ENCODE measurements around the gene ESRRA.

The ESRRA gene

GRCh38 chr11:64305075-64305690, at the start of gene ESRRA:
ESRRA (plus strand) TSS chr11:64305524; CDS start chr11:64307180, 1,656 bp downstream.
- DNase-seq (ENCODE audit: low read depth, low spot score), result peak; percentile 99

GRCh38 chr11:64256300-64256699, 49.0 kb upstream of the ESRRA start:
- DNase-seq (ENCODE audit: low read depth, low spot score), result no peak

- no peak for DNase-seq (ENCODE audit: low read depth, low spot score)
These were observed 47.0 kb upstream of the ESRRA start for GRCh38 chr11:64258356-64258755.

- no peak for DNase-seq (ENCODE audit: low read depth, low spot score)
These were observed 46.3 kb upstream of the ESRRA start for GRCh38 chr11:64258946-64259532.

DNA sequence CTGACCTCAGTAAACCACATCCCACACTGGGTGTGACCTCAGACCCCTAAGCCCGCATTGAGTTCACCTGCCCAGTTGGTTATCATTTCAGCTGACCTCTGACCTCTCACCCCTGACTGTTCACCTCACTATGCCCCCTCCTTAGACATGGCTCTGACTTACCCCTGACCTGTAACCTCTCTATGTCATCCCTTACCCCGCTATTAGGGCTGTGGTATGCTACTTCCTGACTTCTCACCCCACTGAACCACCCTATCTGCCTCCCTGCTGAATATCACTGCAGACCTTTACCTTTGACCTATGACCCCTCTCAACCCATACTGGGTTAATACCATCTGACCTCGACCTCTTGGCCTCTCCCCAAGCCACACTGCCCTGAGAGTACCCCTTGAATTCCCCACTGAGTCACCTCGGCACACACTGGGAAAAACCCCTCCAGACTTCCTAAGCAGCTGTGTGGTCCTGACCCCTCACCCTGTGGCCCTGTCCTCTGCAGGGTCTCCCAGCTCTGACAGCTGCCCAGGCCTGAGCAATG, 45.7 kb upstream of the ESRRA start:
- DNase-seq (ENCODE audit: low read depth, low spot score), result no peak

- no peak for DNase-seq (ENCODE audit: low read depth, low spot score)
These were observed 45.1 kb upstream of the ESRRA start for GRCh38 chr11:64260147-64260708.

GRCh38 chr11:64261556-64262080, 43.7 kb upstream of the ESRRA start:
- no peak for DNase-seq (ENCODE audit: low read depth, low spot score)

GRCh38 chr11:64262271-64263002, 42.9 kb upstream of the ESRRA start:
- DNase-seq (ENCODE audit: low read depth, low spot score), result no peak

GRCh38 chr11:64263021-64263946, 42.0 kb upstream of the ESRRA start:
- peak; percentile 64 for DNase-seq (ENCODE audit: low read depth, low spot score)

DNA sequence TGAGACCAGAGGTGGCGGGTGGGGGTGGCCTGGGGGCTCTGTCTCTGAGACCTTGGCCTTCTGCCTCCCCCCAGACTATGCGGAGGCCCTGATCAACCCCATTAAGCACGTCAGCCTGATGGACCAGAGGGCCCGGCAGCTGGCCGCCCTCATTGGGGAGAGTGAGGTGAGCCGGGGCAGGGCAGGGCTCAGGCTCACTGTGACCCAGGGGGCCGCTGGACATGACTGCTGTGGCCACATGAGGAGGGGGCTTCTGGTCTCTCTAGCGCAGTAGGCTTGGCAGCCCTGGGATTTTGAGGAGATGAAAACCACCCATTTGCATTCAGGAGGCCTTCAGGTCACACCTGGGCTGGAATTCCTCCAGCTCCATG, 41.4 kb upstream of the ESRRA start:
- DNase-seq (ENCODE audit: low read depth, low spot score), result no peak

GRCh38 chr11:64264371-64264852, 40.9 kb upstream of the ESRRA start:
- DNase-seq (ENCODE audit: low read depth, low spot score), result no peak

DNA sequence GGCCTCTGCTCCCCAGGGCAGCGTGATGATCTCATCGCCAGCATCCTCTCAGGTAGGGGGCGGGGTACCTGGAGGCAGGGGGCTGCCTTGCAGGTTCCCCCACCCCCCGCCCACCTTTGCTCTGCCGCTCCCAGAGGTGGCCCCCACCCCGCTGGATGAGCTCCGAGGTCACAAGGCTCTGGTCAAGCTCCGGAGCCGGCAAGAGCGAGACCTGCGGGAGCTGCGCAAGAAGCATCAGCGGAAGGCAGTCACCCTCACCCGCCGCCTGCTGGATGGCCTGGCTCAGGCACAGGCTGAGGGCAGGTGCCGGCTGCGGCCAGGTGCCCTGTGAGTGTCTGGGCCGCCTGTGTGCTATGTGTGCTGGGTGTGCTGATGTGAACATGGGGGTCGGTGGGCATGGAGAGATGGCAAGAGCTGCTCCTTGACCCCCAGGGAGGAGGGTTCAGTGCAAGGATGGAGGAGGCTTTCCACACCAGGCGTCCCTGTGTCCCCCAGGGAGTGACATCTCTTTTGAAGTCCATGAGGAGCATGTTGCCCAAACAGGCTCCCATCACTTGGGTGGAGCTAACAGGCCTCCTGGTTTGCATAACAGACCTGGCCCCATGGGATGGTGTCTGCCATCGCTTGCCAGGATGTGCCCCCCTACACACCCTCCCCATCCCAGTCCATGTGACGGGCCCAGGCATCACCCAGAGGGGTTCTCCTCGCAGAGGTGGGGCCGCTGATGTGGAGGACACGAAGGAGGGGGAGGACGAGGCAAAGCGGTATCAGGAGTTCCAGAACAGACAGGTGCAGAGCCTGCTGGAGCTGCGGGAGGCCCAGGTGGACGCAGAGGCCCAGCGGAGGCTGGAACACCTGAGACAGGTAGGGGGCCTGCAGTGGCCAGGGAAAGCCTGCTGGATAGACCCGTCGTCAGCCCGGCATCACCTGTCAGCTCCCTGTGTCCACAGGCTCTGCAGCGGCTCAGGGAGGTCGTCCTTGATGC, 39.9 kb upstream of the ESRRA start:
- DNase-seq (ENCODE audit: low read depth, low spot score), result no peak

- DNase-seq (ENCODE audit: low read depth, low spot score), result no peak
These were observed 39.0 kb upstream of the ESRRA start for GRCh38 chr11:64266339-64266738.

DNA sequence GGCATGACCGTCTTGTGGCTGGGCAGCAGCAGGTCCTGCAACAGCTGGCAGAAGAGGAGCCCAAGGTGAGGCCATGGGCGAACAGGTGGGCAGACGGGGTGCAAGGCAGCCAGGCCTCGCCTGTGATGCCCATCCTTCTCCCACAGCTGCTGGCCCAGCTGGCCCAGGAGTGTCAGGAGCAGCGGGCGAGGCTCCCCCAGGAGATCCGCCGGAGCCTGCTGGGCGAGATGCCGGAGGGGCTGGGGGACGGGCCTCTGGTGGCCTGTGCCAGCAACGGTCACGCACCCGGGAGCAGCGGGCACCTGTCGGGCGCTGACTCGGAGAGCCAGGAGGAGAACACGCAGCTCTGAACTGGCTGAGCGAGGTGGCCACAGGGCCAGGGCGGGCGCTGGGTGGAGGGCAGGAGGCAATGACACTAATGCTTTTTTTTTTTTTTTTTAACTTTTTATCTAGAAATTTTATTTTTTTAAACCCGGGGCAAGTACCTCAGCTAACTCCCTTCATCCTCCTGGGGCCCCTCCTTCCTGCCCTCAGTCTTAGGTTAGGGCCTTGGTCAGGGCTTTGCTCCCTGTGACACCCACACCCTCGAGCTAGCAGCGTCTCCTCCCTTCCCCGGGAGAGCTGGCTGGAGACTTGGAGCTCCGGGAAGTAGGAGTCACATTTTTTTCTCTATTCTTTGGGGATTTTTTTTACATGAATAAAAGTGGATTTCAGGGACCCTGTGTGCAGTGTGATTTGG, 37.9 kb upstream of the ESRRA start:
- DNase-seq (ENCODE audit: low read depth, low spot score), result no peak

GRCh38 chr11:64268025-64268892, 37.1 kb upstream of the ESRRA start:
- DNase-seq (ENCODE audit: low read depth, low spot score), result peak; percentile 74

DNA sequence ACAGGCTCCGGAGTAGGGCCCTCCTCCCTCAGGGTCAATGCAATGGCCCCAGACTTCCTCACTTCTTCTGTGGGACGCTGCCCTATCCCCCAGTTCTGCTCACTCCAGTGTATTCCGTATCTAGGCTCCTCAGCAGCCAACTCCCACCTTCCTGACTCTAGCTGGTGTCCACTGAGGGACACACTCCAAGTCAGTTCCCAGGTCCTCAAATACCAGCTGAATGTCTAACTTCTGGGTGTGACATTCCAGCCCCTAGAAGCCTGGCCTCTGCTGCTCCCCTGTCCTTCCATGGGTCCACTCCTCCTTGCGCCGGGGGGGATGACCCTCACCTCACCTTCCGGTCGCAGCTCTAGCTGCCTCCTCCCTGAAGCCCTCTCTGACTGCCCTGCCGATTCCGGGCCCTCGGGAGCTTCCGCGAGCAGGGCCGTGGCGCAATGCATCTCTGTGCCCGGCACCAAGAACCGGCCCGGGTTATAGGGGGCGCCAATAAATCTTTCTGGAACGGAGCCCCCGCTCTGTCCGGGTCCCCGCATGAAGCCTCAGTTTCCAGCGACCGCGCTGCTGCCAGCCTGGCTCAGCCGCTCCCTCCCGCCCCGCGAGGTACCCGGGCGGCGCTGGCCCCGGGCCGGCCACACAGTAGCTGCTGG, 36.3 kb upstream of the ESRRA start:
- peak; percentile 58 for DNase-seq (ENCODE audit: low read depth, low spot score)

- DNase-seq (ENCODE audit: low read depth, low spot score), result peak; percentile 100
These were observed 35.6 kb upstream of the ESRRA start for GRCh38 chr11:64269540-64270220.
